Measurements from ENCODE around the gene DRICH1.
"Not testable (repeated sequence)": the region's sequence is repeated elsewhere in the genome, so short reads cannot be mapped to it uniquely, and the experiment has no call there.

Gene DRICH1

DNA sequence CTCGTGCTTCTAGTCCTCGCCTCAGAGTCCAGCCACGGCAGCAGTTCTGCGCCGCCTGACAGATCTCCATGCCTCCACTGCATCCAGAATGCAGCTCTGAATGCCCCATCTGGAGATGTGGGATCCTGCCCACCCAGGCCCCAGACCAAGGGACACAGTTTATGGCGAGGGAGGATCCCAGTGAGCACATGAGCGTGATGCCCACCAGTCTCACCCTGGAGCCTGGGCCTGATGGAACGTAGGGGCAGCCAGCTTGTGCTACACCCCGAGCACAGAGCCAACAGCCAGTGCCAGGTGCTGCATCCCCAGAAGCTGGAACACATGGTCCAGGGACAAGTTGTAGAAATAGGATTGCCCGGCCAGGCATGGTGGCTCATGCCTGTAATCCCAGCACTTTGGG, 62.4 kb downstream of the DRICH1 start:
- DNase-seq (ENCODE audit: extremely low read depth in 1 of 2, low read depth in 1 of 2) = no peak

DNA sequence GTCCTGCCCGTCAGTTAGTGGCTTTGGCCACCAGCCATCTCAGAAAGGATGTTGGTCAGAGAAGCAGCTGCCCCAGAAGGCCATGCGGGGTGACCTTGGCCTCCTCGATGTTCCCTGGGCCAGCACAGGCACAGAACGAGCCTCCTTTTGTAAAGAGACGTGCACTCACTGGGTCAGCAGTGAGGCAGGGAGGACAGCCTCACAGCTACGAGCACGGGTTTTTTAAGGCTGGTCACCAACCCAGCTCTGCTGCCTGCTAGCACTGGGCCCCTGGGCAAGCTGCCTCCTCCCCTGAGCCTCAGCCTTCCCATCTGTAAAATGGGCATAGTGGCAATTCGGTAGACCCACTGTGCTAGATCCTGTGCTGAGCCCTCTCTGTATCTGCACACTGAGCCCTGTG, 62.8 kb downstream of the DRICH1 start:
- DNase-seq (ENCODE audit: extremely low read depth in 1 of 2, low read depth in 1 of 2) = no peak

DNA sequence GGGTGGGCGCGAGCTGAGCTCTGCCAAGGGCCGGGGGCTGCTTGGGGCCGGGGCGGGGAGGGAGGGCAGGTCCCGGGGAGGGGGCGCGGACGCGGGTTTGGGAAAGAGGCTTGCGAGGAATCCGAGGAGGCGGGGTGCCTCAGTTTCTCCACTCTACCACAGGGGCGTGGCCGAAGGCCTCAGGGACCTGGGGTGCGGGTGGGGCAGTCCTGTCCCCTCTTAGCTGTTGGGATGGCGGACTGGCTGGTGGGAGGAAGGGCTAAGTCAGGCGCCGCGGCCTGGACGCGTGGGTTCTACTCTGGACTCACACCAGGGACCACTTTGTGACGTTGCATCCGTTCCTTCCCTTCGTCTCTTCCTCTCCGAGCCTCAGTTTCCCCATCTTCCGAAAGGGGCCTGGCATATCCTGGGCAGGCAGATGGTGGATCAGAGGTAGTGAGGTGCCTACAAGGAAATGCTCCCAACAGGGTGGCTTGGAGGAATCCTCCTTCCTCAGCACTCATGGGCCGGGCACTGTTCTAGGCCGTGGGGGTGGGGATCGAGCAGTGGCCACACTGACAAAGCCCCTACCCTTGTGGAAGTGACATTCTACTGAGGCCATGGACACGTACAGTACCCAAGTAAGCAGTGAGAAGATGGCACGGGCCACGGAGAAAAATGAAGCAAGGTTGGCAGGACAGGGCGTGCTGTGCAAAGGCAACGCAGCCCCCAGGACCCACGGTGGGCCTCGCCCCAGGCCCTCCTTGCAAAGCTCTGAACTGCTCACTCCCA, 65.2 kb downstream of the DRICH1 start:
- no peak for DNase-seq (ENCODE audit: extremely low read depth in 1 of 2, low read depth in 1 of 2)

DNA sequence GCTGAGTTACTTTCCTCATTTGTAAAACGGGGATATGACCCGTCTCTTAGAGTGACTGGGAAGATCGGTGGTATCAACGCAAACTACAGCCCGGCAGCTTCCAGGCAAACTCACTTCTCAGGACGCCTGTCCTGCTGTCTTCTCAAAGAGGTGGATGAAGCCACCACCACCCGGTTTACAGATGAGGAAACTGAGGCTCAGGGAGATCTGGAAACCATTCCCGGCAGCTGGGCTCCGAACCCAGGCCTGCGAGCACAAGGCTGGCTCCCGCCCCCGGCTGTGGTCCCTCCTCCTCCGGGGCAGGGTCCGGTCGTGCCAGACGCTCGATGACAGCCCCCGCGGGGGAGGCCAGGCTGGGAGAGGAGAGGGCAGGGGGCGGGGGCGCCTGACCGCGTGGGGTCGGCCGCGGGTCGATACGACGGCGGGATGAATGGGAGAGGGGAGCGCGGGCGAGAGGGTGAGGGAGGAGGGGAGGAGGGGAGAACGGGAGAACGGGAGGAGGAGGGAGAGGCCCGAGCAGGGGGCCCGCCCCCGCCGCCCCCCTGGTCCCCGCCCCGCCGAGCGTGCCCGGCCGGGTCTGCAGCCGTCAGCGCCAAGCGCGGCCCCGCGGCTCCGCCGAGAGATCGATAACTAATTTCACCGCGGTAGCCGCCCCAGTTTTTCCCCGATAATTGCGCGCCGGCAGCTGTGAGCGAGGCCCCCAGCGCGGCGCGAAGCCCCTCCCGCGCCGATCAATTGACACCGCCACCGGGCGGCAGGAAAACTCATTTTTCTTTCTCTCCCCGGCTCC, 66.0 kb downstream of the DRICH1 start:
- no peak for DNase-seq (ENCODE audit: extremely low read depth in 1 of 2, low read depth in 1 of 2)

DNA sequence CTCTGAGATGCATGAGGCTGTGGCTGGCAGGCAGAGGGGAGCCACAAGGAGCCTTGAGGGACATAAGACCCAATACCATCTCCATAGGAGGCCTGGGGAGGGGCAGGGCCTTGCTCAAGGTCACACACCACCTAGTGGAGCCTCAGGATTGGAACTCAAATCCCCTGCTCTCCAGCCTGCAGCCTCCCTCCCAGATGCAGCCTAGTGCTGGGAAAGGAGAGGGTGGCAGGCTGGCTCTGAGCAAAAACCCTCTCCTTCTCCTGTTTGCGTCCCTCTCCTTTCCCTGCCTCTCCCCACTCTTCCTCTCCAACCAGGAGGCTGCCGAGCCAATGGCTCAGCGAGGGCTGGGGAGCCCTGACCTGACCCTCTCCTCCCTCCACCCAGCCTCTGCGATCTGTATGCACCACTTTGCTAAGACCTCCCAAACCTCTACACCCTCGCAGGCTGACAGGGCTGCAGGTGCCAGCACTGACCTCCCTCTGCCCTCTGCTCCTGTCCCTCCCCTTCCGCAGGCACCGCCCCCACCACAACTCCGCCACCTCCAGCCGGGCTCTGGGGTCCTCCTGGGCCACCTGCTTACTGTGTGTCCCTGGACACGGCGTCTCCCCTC, 66.7 kb downstream of the DRICH1 start:
- no peak for DNase-seq (ENCODE audit: extremely low read depth in 1 of 2, low read depth in 1 of 2)

DNA sequence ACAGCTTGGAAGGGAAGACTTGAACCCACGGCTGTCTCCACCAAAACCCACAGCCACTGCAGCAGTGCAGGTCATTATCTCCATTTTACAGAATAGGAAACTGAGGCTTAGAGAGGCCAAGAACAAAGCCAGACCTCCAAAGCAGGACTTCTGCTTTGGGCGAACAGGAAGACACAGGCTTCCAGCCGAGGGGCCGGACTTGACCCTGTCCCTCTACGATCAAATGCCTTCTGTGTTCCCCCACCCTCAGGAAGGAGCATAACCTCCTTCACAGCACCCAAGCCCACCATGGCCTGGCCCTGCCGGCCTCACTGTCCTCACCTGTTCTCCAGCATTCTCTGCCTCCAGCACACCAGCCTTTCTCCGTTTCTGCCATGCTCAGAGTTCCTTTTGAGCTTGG, 67.8 kb downstream of the DRICH1 start:
- DNase-seq (ENCODE audit: extremely low read depth in 1 of 2, low read depth in 1 of 2) = no peak

DNA sequence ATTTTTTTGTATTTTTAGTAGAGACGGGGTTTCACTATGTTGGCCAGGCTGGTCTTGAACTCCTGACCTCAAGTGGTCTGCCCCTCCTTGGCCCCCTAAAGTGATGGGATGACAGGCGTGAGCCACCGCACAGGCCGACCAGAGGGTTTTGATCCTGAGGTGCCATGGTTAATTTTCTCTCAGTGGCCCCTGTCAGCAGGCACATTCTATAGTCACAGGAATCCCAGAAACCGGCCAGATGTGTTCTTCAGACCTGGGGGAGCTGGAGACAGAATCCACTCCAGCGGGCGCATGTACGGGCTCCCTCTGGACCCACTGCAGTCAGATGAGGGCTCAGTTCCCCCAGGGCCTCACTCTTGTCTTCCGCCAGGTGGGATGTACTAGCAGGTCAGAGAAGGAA, 69.0 kb downstream of the DRICH1 start:
- no peak for DNase-seq (ENCODE audit: extremely low read depth in 1 of 2, low read depth in 1 of 2)

DNA sequence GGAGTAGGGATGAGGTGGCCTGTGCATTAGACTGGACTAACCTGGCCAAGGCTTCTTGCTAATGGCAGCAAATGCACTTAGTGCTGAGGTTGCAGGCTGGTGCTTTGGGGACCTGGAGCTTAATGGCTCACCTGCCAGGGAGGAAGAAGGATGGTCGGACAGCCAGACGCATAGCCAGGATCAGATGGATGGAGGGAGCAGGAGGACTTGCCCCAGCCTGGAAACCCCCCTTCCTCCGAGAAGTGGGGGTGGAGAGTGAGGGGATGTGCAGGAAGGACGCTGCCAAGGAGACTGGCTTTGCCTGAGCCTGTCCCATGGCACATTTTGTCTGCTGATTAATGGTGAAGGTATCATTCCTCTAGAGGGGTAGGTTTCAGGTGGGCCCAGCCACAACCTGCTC, 69.9 kb downstream of the DRICH1 start:
- no peak for DNase-seq (ENCODE audit: extremely low read depth in 1 of 2, low read depth in 1 of 2)

DNA sequence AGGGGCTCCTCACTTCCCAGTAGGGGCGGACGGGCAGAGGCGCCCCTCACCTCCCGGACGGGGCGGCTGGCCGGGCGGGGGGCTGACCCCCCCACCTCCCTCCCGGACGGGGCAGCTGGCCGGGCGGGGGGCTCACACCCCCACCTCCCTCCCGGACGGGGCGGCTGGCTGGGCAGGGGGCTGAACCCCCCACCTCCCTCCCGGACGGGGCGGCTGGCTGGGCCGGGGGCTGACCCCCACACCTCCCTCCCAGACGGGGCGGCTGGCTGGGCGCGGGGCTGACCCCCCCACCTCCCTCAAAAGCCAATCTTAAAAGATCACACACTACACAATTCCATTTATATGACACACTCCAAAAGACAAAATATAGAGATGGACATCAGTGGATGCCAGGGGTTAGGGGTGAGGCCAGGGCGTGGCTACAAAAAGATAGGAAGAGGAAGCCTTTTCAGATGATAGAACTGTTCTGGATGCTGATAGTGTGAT, 71.1 kb downstream of the DRICH1 start:
- not testable (repeated sequence) for DNase-seq (ENCODE audit: extremely low read depth in 1 of 2, low read depth in 1 of 2)

DNA sequence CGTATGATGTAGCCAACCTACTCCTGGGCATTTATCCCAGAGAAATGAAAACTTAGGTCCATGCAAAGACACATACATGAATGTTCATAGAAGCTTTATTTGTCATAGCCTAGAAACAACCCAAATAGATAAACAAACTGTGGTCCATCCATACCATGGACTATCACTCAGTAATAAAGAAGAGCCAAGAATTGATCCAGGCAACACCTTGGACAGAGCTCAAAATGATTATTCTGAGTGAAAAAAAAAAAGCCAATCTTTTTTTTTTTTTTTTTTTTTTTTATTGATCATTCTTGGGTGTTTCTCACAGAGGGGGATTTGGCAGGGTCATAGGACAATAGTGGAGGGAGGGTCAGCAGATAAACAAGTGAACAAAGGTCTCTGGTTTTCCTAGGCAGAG, 71.9 kb downstream of the DRICH1 start:
- not testable (repeated sequence) for DNase-seq (ENCODE audit: extremely low read depth in 1 of 2, low read depth in 1 of 2)

Data from activated CD8-positive, alpha-beta memory T cell treated with anti-CD3 and anti-CD28 coated beads for 1 hour (primary cell).